H9 (cell line): ENCODE data around the gene ARID1B. TPM values are rescaled to one million over a fixed set of nuclear protein-coding genes. Genes with fewer than 3 reads are reported as not detected.

ENCODE experiments used
- DNase-seq: peaks from one replicate; pipeline ENCODE4 v3.0.0-alpha.2; 2017
- H2AFZ ChIP-seq: one replicate; pipeline ENCODE4 v1.6.1; 2013; ENCODE audit warnings: mild to moderate bottlenecking, low read length, control low read depth, moderate library complexity
- H2AK5ac ChIP-seq: 2 replicates; pipeline ENCODE4 v1.6.1; 2013; ENCODE audit warnings: low read length, control low read depth, mixed read lengths; ENCODE audit not compliant: insufficient read length
- H2BK120ac ChIP-seq: one replicate; pipeline ENCODE4 v1.6.1; 2013; ENCODE audit warnings: low read depth, mild to moderate bottlenecking, low read length, control low read depth, inconsistent platforms; ENCODE audit not compliant: poor library complexity, severe bottlenecking
- H2BK12ac ChIP-seq: 2 replicates; pipeline ENCODE4 v1.6.1; 2013; ENCODE audit warnings: low read length, control low read depth, mixed read lengths, low read depth; ENCODE audit not compliant: insufficient read length
- H2BK15ac ChIP-seq: 2 replicates; pipeline ENCODE4 v1.6.1; 2013; ENCODE audit warnings: low read depth, low read length, control low read depth
- H2BK20ac ChIP-seq: one replicate; pipeline ENCODE4 v1.6.1; 2013; ENCODE audit warnings: low read depth, mild to moderate bottlenecking, low read length, control low read depth, inconsistent platforms; ENCODE audit not compliant: poor library complexity, severe bottlenecking
- H2BK5ac ChIP-seq: 2 replicates; pipeline ENCODE4 v1.6.1; 2013; ENCODE audit warnings: low read length, control low read depth, mixed read lengths; ENCODE audit not compliant: insufficient read length
- H3K14ac ChIP-seq: 2 replicates; pipeline ENCODE4 v1.6.1; 2013; ENCODE audit warnings: low read length, control low read depth; ENCODE audit not compliant: insufficient read depth
- H3K18ac ChIP-seq: 2 replicates; pipeline ENCODE4 v1.6.1; 2013; ENCODE audit warnings: low read depth, mild to moderate bottlenecking, mixed read lengths, low read length, control low read depth; ENCODE audit not compliant: insufficient read length
- H3K23ac ChIP-seq: 2 replicates; pipeline ENCODE4 v1.6.1; 2013; ENCODE audit warnings: low read length, control low read depth, mixed read lengths, low read depth; ENCODE audit not compliant: insufficient read length
- H3K23me2 ChIP-seq: 2 replicates; pipeline ENCODE4 v1.6.1; 2013; ENCODE audit warnings: low read depth, mild to moderate bottlenecking, mixed read lengths, low read length, control low read depth; ENCODE audit not compliant: insufficient read length, poor library complexity, severe bottlenecking
- H3K27ac ChIP-seq: 2 replicates; pipeline ENCODE4 v1.5.1; 2013; ENCODE audit warnings: low read length, control low read depth, mixed read lengths, low read depth; ENCODE audit not compliant: insufficient read length
- H3K27me3 ChIP-seq: 2 replicates; pipeline ENCODE4 v1.6.1; 2013; ENCODE audit warnings: low read length, control low read depth, inconsistent platforms; ENCODE audit not compliant: insufficient read depth
- H3K4ac ChIP-seq: 2 replicates; pipeline ENCODE4 v1.6.1; 2013; ENCODE audit warnings: low read depth, mild to moderate bottlenecking, control low read depth, inconsistent platforms, low read length, moderate library complexity
- H3K4me1 ChIP-seq: 2 replicates; pipeline ENCODE4 v1.6.1; 2013; ENCODE audit warnings: low read length, control low read depth, inconsistent platforms; ENCODE audit not compliant: insufficient read depth
- H3K4me2 ChIP-seq: 2 replicates; pipeline ENCODE4 v1.6.1; 2013; ENCODE audit warnings: low read length, control low read depth, mixed read lengths; ENCODE audit not compliant: insufficient read length, insufficient read depth
- H3K56ac ChIP-seq: 2 replicates; pipeline ENCODE4 v1.6.1; 2013; ENCODE audit warnings: low read depth, mild to moderate bottlenecking, mixed read lengths, low read length, control low read depth; ENCODE audit not compliant: insufficient read length
- H3K79me1 ChIP-seq: 2 replicates; pipeline ENCODE4 v1.6.1; 2013; ENCODE audit warnings: low read depth, mild to moderate bottlenecking, moderate library complexity, low read length, control low read depth, inconsistent platforms; ENCODE audit not compliant: insufficient read depth, poor library complexity, severe bottlenecking
- H3K79me2 ChIP-seq: 2 replicates; pipeline ENCODE4 v1.6.1; 2013; ENCODE audit warnings: low read length, control low read depth, inconsistent platforms; ENCODE audit not compliant: insufficient read depth
- H3K9ac ChIP-seq: 2 replicates; pipeline ENCODE4 v1.6.1; 2013; ENCODE audit warnings: low read length, control low read depth, mixed read lengths; ENCODE audit not compliant: insufficient read length; ENCODE audit errors: extremely low read depth
- H3K9me3 ChIP-seq: one replicate; pipeline ENCODE4 v1.6.1; 2013; ENCODE audit warnings: low read depth, low read length, inconsistent platforms; ENCODE audit not compliant: control insufficient read depth
- H3T11ph ChIP-seq: one replicate; pipeline ENCODE4 v1.6.1; 2013; ENCODE audit warnings: mild to moderate bottlenecking, low read length, control low read depth, inconsistent platforms
- H4K20me1 ChIP-seq: one replicate; pipeline ENCODE4 v1.6.1; 2013; ENCODE audit not compliant: control insufficient read depth, insufficient read length, insufficient read depth
- H4K5ac ChIP-seq: 2 replicates; pipeline ENCODE4 v1.6.1; 2013; ENCODE audit warnings: low read depth, mild to moderate bottlenecking, mixed read lengths, low read length, control low read depth; ENCODE audit not compliant: insufficient read length
- H4K8ac ChIP-seq: replicated peaks from 2 replicates; pipeline ENCODE4 v1.6.1; 2013; ENCODE audit warnings: low read length, control low read depth, mixed read lengths, low read depth; ENCODE audit not compliant: insufficient read length
- H4K91ac ChIP-seq: 2 replicates; pipeline ENCODE4 v1.6.1; 2013; ENCODE audit warnings: low read depth, mild to moderate bottlenecking, moderate library complexity, mixed read lengths, low read length, control low read depth; ENCODE audit not compliant: insufficient read length
- H3K27ac Mint-ChIP-seq, 3 experiments: 2 replicates in 2 of 3; 3 replicates in 1 of 3; pipeline ENCODE4 v1.8.0; 2020 to 2021; ENCODE audit warnings: mixed read lengths in 3 of 3, mild to moderate bottlenecking in 1 of 3, moderate library complexity in 1 of 3
- H3K27me3 Mint-ChIP-seq: 2 replicates; pipeline ENCODE4 v1.8.0; 2021; ENCODE audit warnings: low read depth, mild to moderate bottlenecking, moderate library complexity, mixed read lengths
- H3K36me3 Mint-ChIP-seq, 3 experiments: 2 replicates in 2 of 3; 3 replicates in 1 of 3; pipeline ENCODE4 v1.8.0; 2020 to 2021; ENCODE audit warnings: low read depth in 3 of 3, mixed read lengths in 3 of 3; ENCODE audit not compliant: insufficient read depth in 1 of 3
- H3K4me1 Mint-ChIP-seq, 2 experiments: 2 replicates each; pipeline ENCODE4 v1.8.0; 2020; ENCODE audit warnings: mixed read lengths in 2 of 2
- H3K4me3 Mint-ChIP-seq, 2 experiments: 2 replicates in 1 of 2; 3 replicates in 1 of 2; pipeline ENCODE4 v1.8.0; 2020 to 2021; ENCODE audit warnings: mild to moderate bottlenecking in 2 of 2, mixed read lengths in 2 of 2, moderate library complexity in 1 of 2
- H3K9me3 Mint-ChIP-seq, 2 experiments: 2 replicates in 1 of 2; 3 replicates in 1 of 2; pipeline ENCODE4 v1.8.0; 2020; ENCODE audit warnings: mild to moderate bottlenecking in 2 of 2, mixed read lengths in 2 of 2, moderate library complexity in 1 of 2
- CTCF ChIP-seq: fragments of 200-600 bp; sonication (generic); conservative IDR thresholded peaks from 3 replicates; pipeline ENCODE4 v1.8.0; 2021; ENCODE audit warnings: antibody characterized with exemption, mild to moderate bottlenecking
- WGBS: extraction: QIAGEN DNeasy Blood & Tissue Kit; methylation state at CpG from one replicate; pipeline ENCODE4 v1.1.7; 2013; ENCODE audit warnings: missing lambda C conversion rate, low lambda C conversion rate, mixed read lengths; ENCODE audit not compliant: insufficient read length; ENCODE audit errors: extremely low coverage; 5-methylcytosine and 5-hydroxymethylcytosine counted together
- total RNA-seq: library from RNA; stranded (reverse); gene quantifications from 2 replicates; pipeline ENCODE4 v1.2.1, GENCODE V29; 2021

Gene ARID1B
- total RNA-seq, 1 experiment from 2014 or later = 88.2 TPM

GRCh38 chr6:157128235-157128775 lies 351.1 kb downstream of the ARID1B start:
- H3K27ac Mint-ChIP-seq = no peak overlapping the region
- H4K20me1 ChIP-seq = no peaks in the 10 kb centered on the region
- H2BK20ac ChIP-seq = no peak overlapping the region
- H3K4me3 Mint-ChIP-seq = no peak overlapping the region
- no peak overlapping the region for H2AK5ac ChIP-seq
- no peak for DNase-seq
- no CpG with 5 or more reads among the region's 5 CpGs for WGBS
- H3T11ph ChIP-seq = no peak overlapping the region
- H3K4me1 Mint-ChIP-seq = peaks cover 11 to 20% of the 10 kb centered on the region in 2 experiments
- H4K8ac ChIP-seq = no peak overlapping the region
- no peak overlapping the region for H2BK15ac ChIP-seq
- H3K56ac ChIP-seq = no peak overlapping the region
- no peak overlapping the region for H3K4me2 ChIP-seq
- H3K27ac ChIP-seq = no peak overlapping the region
- no peak for TF ChIP-seq CTCF
- H3K79me1 ChIP-seq = no peaks in the 10 kb centered on the region
- H2AFZ ChIP-seq = no peak overlapping the region
- H4K5ac ChIP-seq = no peak overlapping the region
- no peak overlapping the region for H4K91ac ChIP-seq
- no peaks in the 10 kb centered on the region for H3K4me1 ChIP-seq
- H2BK120ac ChIP-seq = no peak overlapping the region
- no peak overlapping the region for H3K23ac ChIP-seq
- no peaks in the 10 kb centered on the region for H3K9me3 ChIP-seq
- H3K9ac ChIP-seq = no peak overlapping the region
- H3K18ac ChIP-seq = no peak overlapping the region
- no peak overlapping the region for H3K4ac ChIP-seq
- H2BK12ac ChIP-seq = no peak overlapping the region
- no peaks in the 10 kb centered on the region; the same call in 1 of the 2 replicates for H3K27me3 Mint-ChIP-seq
- no peaks in the 10 kb centered on the region for H3K23me2 ChIP-seq
- no peaks in the 10 kb centered on the region for H3K79me2 ChIP-seq
- H3K36me3 Mint-ChIP-seq = peaks cover 0 to 15% (median 12%) of the 10 kb centered on the region in 3 experiments; a peak in 5 of 7 replicates
- no peaks in the 10 kb centered on the region for H3K27me3 ChIP-seq
- no peak overlapping the region for H3K14ac ChIP-seq
- H2BK5ac ChIP-seq = no peak overlapping the region
- H3K9me3 Mint-ChIP-seq = no peaks in the 10 kb centered on the region
